SJSA1 (cell line): ENCODE results near the gene CSNK1G2. TPM values are rescaled to one million over a fixed set of nuclear protein-coding genes. Genes with fewer than 3 reads are reported as not detected.

Experiments
- total RNA-seq: library from RNA; depleted of rRNA; stranded (reverse); fragments of >200 nt; shearing (Covaris generic); gene quantifications from 2 replicates; pipeline ENCODE4 v1.2.3, GENCODE V29; 2014; rRNA removed

The CSNK1G2 gene
- total RNA-seq, 1 experiment from 2014 or later, result 63.4 TPM

Other genes with a start within 250 kb of the CSNK1G2 start
- gene ONECUT3, start 187.7 kb upstream of the CSNK1G2 start, total RNA-seq, result not detected in 2 replicates
- gene ATP8B3, start 128.9 kb upstream of the CSNK1G2 start, total RNA-seq, result 2.7 and 3.8 TPM in 2 replicates
- 14.1 and 36.2 TPM in 2 replicates for gene REXO1, start 92.7 kb upstream of the CSNK1G2 start, total RNA-seq
- gene KLF16, start 77.6 kb upstream of the CSNK1G2 start, total RNA-seq, result 5.6 and 8.7 TPM in 2 replicates
- gene ABHD17A, start 55.7 kb upstream of the CSNK1G2 start, total RNA-seq, result 91.9 and 101 TPM in 2 replicates
- 2.4 and 9.1 TPM in 2 replicates for gene ADAT3, start 35.8 kb upstream of the CSNK1G2 start, total RNA-seq
- 47.3 and 89.8 TPM in 2 replicates for gene SCAMP4, start 35.8 kb upstream of the CSNK1G2 start, total RNA-seq
- 25.7 and 32.6 TPM in 2 replicates for gene BTBD2, start 74.5 kb downstream of the CSNK1G2 start, total RNA-seq
- gene MKNK2, start 110.1 kb downstream of the CSNK1G2 start, total RNA-seq, result 18.7 and 31.6 TPM in 2 replicates
- gene MOB3A, start 155.2 kb downstream of the CSNK1G2 start, total RNA-seq, result 10.1 and 20.6 TPM in 2 replicates
- gene IZUMO4, start 155.7 kb downstream of the CSNK1G2 start, total RNA-seq, result 1.9 TPM in 1 of 2 replicates, not detected in the other
- 66.5 and 78.9 TPM in 2 replicates for gene AP3D1, start 210.4 kb downstream of the CSNK1G2 start, total RNA-seq
- gene DOT1L, start 222.8 kb downstream of the CSNK1G2 start, total RNA-seq, result 5.9 and 7.8 TPM in 2 replicates